ENCODE measurements around the gene NT5M.

The NT5M gene

DNA sequence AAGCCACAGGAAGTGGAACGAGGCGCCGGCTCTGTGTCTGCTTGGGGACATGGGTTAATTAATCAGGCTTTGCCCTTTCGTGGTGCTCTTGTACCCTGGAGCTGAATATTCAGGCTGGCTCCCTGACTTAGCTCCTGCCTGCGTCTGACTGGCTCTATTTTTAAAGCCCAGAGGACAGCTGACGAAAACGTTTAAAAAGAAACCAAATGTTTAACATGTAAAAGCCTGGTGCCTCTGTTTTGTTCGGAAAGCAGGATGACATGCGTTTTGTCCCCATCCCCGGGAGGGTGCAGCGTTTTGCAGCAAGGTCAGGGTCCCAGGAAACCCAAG lies 61.1 kb downstream of the NT5M start:
- TF ChIP-seq CTCF (conservative IDR thresholded peaks at IDR 0.05; ENCODE audit: low read length) (no peak), EZH2phosphoT487 (IDR thresholded peaks at IDR 0.05; ENCODE audit: borderline replicate concordance) (no peak)
- no peaks in the 10 kb centered on the region for H3K36me3 ChIP-seq (ENCODE audit: insufficient read depth, low read length)
- no peaks in the 10 kb centered on the region for H3K4me1 ChIP-seq (ENCODE audit: insufficient read depth, low read length, poor library complexity, severe bottlenecking)
- H3K9me2 ChIP-seq (replicated peaks; ENCODE audit: low read depth, low read length), result no peaks in the 10 kb centered on the region
- no peak overlapping the region for H3K4me2 ChIP-seq (ENCODE audit: low read depth, low read length, poor library complexity, severe bottlenecking)
- no peak overlapping the region for H3K9ac ChIP-seq (ENCODE audit: low read depth, low read length, poor library complexity, severe bottlenecking)
- no peaks in the 10 kb centered on the region for H3K79me2 ChIP-seq (ENCODE audit: insufficient read depth, low read length)
- peaks cover 8% of the 10 kb centered on the region; the same call in 1 of the 2 replicates for H3K9me3 ChIP-seq (ENCODE audit: insufficient read depth, low read depth, low read length)
- H3K27me3 ChIP-seq (ENCODE audit: insufficient read depth, low read length, poor library complexity, severe bottlenecking), result no peaks in the 10 kb centered on the region
- H3K4me3 ChIP-seq (ENCODE audit: low read length, poor library complexity, severe bottlenecking), result no peak overlapping the region
- H2AFZ ChIP-seq (ENCODE audit: low read length), result no peak overlapping the region
- no peaks in the 10 kb centered on the region for H4K20me1 ChIP-seq (ENCODE audit: insufficient read depth, low read length, poor library complexity, severe bottlenecking)
- no peaks in the 10 kb centered on the region for H3F3A ChIP-seq (ENCODE audit: low read depth)

GRCh38 chr17:17365476-17366110 lies 62.4 kb downstream of the NT5M start:
- H3K4me2 ChIP-seq (ENCODE audit: low read depth, low read length, poor library complexity, severe bottlenecking), result no peak overlapping the region
- H3K36me3 ChIP-seq (ENCODE audit: insufficient read depth, low read length), result no peaks in the 10 kb centered on the region
- no peaks in the 10 kb centered on the region for H3K79me2 ChIP-seq (ENCODE audit: insufficient read depth, low read length)
- no peaks in the 10 kb centered on the region for H3K4me1 ChIP-seq (ENCODE audit: insufficient read depth, low read length, poor library complexity, severe bottlenecking)
- no peak for TF ChIP-seq CTCF (conservative IDR thresholded peaks at IDR 0.05; ENCODE audit: low read length)
- no peak for TF ChIP-seq EZH2phosphoT487 (IDR thresholded peaks at IDR 0.05; ENCODE audit: borderline replicate concordance)
- H3K9ac ChIP-seq (ENCODE audit: low read depth, low read length, poor library complexity, severe bottlenecking), result no peak overlapping the region
- no peak overlapping the region for H3K4me3 ChIP-seq (ENCODE audit: low read length, poor library complexity, severe bottlenecking)
- H3K9me2 ChIP-seq (replicated peaks; ENCODE audit: low read depth, low read length), result no peaks in the 10 kb centered on the region
- H3K9me3 ChIP-seq (ENCODE audit: insufficient read depth, low read depth, low read length), result 0 out of 2 replicates have a peak, but pooled peaks cover under 1% of the 10 kb centered on the region
- no peaks in the 10 kb centered on the region for H3K27me3 ChIP-seq (ENCODE audit: insufficient read depth, low read length, poor library complexity, severe bottlenecking)
- no peak overlapping the region for H2AFZ ChIP-seq (ENCODE audit: low read length)
- no peaks in the 10 kb centered on the region for H4K20me1 ChIP-seq (ENCODE audit: insufficient read depth, low read length, poor library complexity, severe bottlenecking)
- no peaks in the 10 kb centered on the region for H3F3A ChIP-seq (ENCODE audit: low read depth)

DNA sequence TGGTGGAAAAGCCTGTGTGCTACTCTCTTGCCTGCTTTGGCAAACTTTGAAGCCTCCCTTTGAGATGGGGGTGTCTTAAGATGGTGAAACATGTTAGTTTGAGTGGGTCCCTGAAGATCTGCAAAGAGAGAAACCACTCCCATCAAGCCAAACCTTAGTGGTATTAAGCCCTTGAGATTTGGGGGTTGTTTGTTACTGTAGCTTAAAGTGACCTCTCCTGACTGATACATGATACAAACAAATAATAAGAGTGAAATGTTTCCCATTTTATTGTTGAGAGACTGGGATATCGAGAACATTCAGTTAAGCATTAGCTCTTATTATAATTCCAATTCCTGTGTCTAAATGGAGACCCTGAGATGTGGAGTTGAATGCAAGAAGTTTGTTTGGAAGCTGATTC lies 63.1 kb downstream of the NT5M start:
- H3K4me3 ChIP-seq (ENCODE audit: low read length, poor library complexity, severe bottlenecking), result no peak overlapping the region
- no peaks in the 10 kb centered on the region for H3F3A ChIP-seq (ENCODE audit: low read depth)
- no peaks in the 10 kb centered on the region for H3K4me1 ChIP-seq (ENCODE audit: insufficient read depth, low read length, poor library complexity, severe bottlenecking)
- no peaks in the 10 kb centered on the region for H3K27me3 ChIP-seq (ENCODE audit: insufficient read depth, low read length, poor library complexity, severe bottlenecking)
- H3K9me3 ChIP-seq (ENCODE audit: insufficient read depth, low read depth, low read length), result no peaks in the 10 kb centered on the region
- no peaks in the 10 kb centered on the region for H3K9me2 ChIP-seq (replicated peaks; ENCODE audit: low read depth, low read length)
- H3K4me2 ChIP-seq (ENCODE audit: low read depth, low read length, poor library complexity, severe bottlenecking), result no peak overlapping the region
- no peak overlapping the region for H2AFZ ChIP-seq (ENCODE audit: low read length)
- no peaks in the 10 kb centered on the region for H3K36me3 ChIP-seq (ENCODE audit: insufficient read depth, low read length)
- no peak overlapping the region for H3K9ac ChIP-seq (ENCODE audit: low read depth, low read length, poor library complexity, severe bottlenecking)
- H4K20me1 ChIP-seq (ENCODE audit: insufficient read depth, low read length, poor library complexity, severe bottlenecking), result no peaks in the 10 kb centered on the region
- TF ChIP-seq EZH2phosphoT487 (IDR thresholded peaks at IDR 0.05; ENCODE audit: borderline replicate concordance), result no peak
- TF ChIP-seq CTCF (conservative IDR thresholded peaks at IDR 0.05; ENCODE audit: low read length), result no peak
- H3K79me2 ChIP-seq (ENCODE audit: insufficient read depth, low read length), result no peaks in the 10 kb centered on the region
